A673 (cell line): ENCODE results near the gene ANO2.

ENCODE experiments used
- EZH2 ChIP-seq: fragments of 200-600 bp; sonication (generic); IDR thresholded peaks from 2 replicates; pipeline ENCODE4 v1.6.1; 2017; ENCODE audit warnings: borderline replicate concordance, low read depth, mild to moderate bottlenecking, mixed read lengths, antibody characterized with exemption, low read length; ENCODE audit not compliant: poor library complexity, severe bottlenecking
- TF ChIP-seq, protein P1 (sequence below): fragments of 300-800, 200-600 bp; sonication (generic); conservative IDR thresholded peaks from 2 replicates; pipeline ENCODE4 v1.5.1; 2017; ENCODE audit warnings: low read depth, mild to moderate bottlenecking, antibody characterized with exemption, low read length, moderate library complexity, mixed read lengths

GRCh38 chr12:5884285-5884684 is 60.8 kb downstream of the ANO2 start:
- TF ChIP-seq, protein P1, sequence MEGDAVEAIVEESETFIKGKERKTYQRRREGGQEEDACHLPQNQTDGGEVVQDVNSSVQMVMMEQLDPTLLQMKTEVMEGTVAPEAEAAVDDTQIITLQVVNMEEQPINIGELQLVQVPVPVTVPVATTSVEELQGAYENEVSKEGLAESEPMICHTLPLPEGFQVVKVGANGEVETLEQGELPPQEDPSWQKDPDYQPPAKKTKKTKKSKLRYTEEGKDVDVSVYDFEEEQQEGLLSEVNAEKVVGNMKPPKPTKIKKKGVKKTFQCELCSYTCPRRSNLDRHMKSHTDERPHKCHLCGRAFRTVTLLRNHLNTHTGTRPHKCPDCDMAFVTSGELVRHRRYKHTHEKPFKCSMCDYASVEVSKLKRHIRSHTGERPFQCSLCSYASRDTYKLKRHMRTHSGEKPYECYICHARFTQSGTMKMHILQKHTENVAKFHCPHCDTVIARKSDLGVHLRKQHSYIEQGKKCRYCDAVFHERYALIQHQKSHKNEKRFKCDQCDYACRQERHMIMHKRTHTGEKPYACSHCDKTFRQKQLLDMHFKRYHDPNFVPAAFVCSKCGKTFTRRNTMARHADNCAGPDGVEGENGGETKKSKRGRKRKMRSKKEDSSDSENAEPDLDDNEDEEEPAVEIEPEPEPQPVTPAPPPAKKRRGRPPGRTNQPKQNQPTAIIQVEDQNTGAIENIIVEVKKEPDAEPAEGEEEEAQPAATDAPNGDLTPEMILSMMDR: no peak
- no peak for TF ChIP-seq EZH2
